SK-MEL-5 (cell line): ENCODE data around the gene CNIH3. TPM values are rescaled to one million over a fixed set of nuclear protein-coding genes. Genes with fewer than 3 reads are reported as not detected.

Source experiments
- DNase-seq: peaks from one replicate; pipeline ENCODE4 v3.0.0-alpha.2; 2016; ENCODE audit warnings: low read depth, low spot score
- in situ Hi-C: cut with HindIII; loops from 2 replicates; pipeline ENCODE4 v1.10.0; 2016; ENCODE audit warnings: low sequenced_read_pairs, high pct_unique_total_duplicates, low pct_unique_long_range_greater_than_20kb
- total RNA-seq: library from RNA; depleted of rRNA; stranded (reverse); fragments of >200 nt; shearing (Covaris generic); gene quantifications from 2 replicates; pipeline ENCODE4 v1.2.3, GENCODE V29; 2014

The CNIH3 gene
- total RNA-seq, 1 experiment from 2014 or later, result 3.1 TPM

- DNase-seq, result no peak
- in situ Hi-C loops, result no loop called here
Measured at GRCh38 chr1:224724566-224724965, 108.4 kb downstream of the CNIH3 start.

- in situ Hi-C loops, result no loop called here
- peak; percentile 96 for DNase-seq
Measured at GRCh38 chr1:224726441-224727182, 110.5 kb downstream of the CNIH3 start.

DNA sequence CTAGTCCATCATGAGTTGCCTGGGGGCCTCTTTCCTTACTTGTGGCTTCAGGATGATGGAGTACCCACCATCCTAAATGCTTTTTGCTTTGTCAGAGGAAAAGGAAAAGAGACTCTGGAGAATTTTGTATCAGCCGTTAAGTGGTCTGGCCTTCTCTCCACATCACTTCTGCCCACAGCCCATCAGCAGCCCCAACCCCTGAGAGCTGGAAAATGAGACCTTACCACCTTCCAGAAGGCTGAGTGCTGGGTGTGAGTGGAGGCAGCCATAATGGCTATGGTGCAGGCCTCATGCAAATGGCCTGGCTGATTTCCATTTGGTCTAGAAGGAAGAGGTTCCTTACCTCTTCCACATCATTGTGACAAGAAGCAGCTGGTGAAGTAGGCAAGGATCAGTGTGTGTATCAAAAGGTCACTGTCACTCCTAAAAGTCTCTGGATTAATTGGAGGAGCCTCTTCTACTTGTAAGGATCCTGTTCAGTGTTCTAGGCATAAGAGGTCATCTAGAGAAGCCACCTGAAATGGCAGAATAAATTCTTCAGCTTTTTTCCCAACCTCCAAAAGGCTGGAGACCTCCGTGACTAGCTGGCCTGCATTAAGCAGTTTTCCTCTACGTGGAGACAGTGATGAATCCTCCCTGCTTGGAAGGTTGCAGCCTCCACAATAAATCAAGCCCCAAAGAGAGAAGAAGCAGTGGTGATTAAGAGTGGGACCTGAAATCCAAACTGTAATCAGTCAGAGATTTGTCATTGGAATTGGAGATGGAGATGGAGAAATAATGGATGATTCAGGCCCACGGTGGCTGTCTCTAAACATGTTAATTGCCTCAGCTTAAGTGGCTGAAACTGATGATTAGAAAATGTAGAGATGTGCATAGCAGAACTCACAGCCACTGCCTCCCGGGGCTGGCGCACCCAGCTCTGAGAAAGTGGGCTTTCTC lies 111.5 kb downstream of the CNIH3 start:
- in situ Hi-C loops, result no loop called here
- no peak for DNase-seq

GRCh38 chr1:224730540-224730939 lies 114.4 kb downstream of the CNIH3 start:
- peak; percentile 54 for DNase-seq
- in situ Hi-C loops, result no loop called here

- in situ Hi-C loops, result no loop called here
- DNase-seq, result no peak
Measured at GRCh38 chr1:224730965-224731364, 114.8 kb downstream of the CNIH3 start.

DNA sequence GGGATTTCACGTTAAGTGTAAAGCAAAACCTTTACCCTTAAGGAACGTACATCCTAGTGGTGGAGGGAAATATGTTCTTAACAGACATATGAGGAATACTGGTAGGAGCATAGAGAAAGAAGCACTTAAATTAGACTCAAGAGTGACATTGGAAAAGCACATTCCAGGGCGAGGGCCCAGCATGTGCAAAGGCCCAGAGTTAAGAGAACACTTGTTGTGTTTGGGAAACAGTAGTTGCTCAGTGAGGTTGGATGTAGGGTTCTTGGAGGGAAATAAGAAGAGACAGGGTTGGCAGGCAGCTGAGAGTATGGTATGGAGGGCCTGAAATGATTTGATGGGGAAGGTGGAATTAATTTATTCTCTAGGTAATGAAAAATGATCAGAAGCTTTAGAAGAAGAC lies 115.5 kb downstream of the CNIH3 start:
- DNase-seq, result no peak
- in situ Hi-C loops, result no loop called here

- DNase-seq, result no peak
- in situ Hi-C loops, result no loop called here
Measured at GRCh38 chr1:224732377-224733026, 116.4 kb downstream of the CNIH3 start.

GRCh38 chr1:224733027-224733911 lies 117.2 kb downstream of the CNIH3 start:
- no peak for DNase-seq
- in situ Hi-C loops, result no loop called here

- in situ Hi-C loops, result no loop called here
- DNase-seq, result peak; percentile 36
Measured at GRCh38 chr1:224734261-224734935, 118.3 kb downstream of the CNIH3 start.

DNA sequence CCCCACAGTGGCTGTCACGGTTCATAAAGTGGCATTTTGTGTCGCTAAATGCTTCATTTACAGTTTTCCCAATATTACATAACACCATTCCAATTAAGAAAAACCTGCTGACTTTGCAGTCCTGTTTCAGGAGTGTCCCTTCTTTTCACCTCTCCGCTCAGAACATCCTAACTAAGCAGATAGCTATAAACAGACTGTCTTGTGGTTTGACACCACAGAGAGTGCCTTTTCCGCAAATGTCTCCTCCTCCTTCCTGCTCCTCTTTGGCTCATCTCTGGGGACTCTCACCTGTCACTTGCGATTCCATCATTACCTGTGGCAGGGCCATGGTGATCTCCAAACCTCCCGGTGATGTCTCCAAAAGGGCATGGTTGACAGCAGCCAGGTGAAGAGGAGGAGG lies 119.0 kb downstream of the CNIH3 start:
- in situ Hi-C loops, result no loop called here
- DNase-seq, result no peak

GRCh38 chr1:224736619-224737352 lies 120.7 kb downstream of the CNIH3 start:
- DNase-seq, result peak; percentile 93
- in situ Hi-C loops, result no loop called here

GRCh38 chr1:224737353-224737727 lies 121.2 kb downstream of the CNIH3 start:
- in situ Hi-C loops, result no loop called here
- DNase-seq, result no peak

GRCh38 chr1:224739303-224739996 lies 123.3 kb downstream of the CNIH3 start:
- no peak for DNase-seq
- in situ Hi-C loops, result no loop called here

GRCh38 chr1:224739997-224740684 lies 124.0 kb downstream of the CNIH3 start:
- peak; percentile 28 for DNase-seq
- in situ Hi-C loops, result no loop called here

GRCh38 chr1:224740685-224741052 lies 124.6 kb downstream of the CNIH3 start:
- no peak for DNase-seq
- in situ Hi-C loops, result no loop called here
